Measurements from ENCODE around the gene ZNF454. TPM values are rescaled to one million over a fixed set of nuclear protein-coding genes. Genes with fewer than 3 reads are reported as not detected.

The ZNF454 gene
- total RNA-seq, 2 experiments from 2014 or later: not detected

GRCh38 chr5:178989311-178989710 is 48.3 kb downstream of the ZNF454 start:
- intact Hi-C loops (cut with micrococcal nuclease): no loop called here
- H3K9me3 Mint-ChIP-seq: peaks cover 11% of the 10 kb centered on the region
- no peak for TF ChIP-seq CTCF (IDR thresholded peaks at IDR 0.05)
- POLR2A ChIA-PET: no interaction called here
- H3K27ac Mint-ChIP-seq: no peak overlapping the region
- H3K27me3 Mint-ChIP-seq: peaks cover 16% of the 10 kb centered on the region
- CTCF ChIA-PET: no interaction called here
- H3K4me1 Mint-ChIP-seq (ENCODE audit: low read depth): no peaks in the 10 kb centered on the region
- H3K36me3 Mint-ChIP-seq (ENCODE audit: low read depth): no peaks in the 10 kb centered on the region
- no peak overlapping the region for H3K4me3 Mint-ChIP-seq
- ATAC-seq: no peak
- no peak for DNase-seq

- TF ChIP-seq CTCF (IDR thresholded peaks at IDR 0.05): no peak
- POLR2A ChIA-PET: no interaction called here
- intact Hi-C loops (cut with micrococcal nuclease): no loop called here
- Mint-ChIP-seq H3K36me3 (ENCODE audit: low read depth) (no peaks in the 10 kb centered on the region), H3K9me3 (peaks cover 11% of the 10 kb centered on the region), H3K4me1 (ENCODE audit: low read depth) (peaks cover 3% of the 10 kb centered on the region), H3K27ac (no peak overlapping the region), H3K4me3 (no peak overlapping the region), H3K27me3 (peaks cover 21% of the 10 kb centered on the region)
- ATAC-seq (no peak), DNase-seq (no peak)
- CTCF ChIA-PET: no interaction called here
Measured at GRCh38 chr5:178990491-178990890, 49.5 kb downstream of the ZNF454 start.

- Mint-ChIP-seq H3K4me1 (ENCODE audit: low read depth) (peaks cover 4% of the 10 kb centered on the region), H3K4me3 (no peak overlapping the region), H3K9me3 (peaks cover 11% of the 10 kb centered on the region), H3K36me3 (ENCODE audit: low read depth) (no peaks in the 10 kb centered on the region), H3K27me3 (peaks cover 26% of the 10 kb centered on the region), H3K27ac (no peak overlapping the region)
- POLR2A ChIA-PET: no interaction called here
- TF ChIP-seq CTCF (IDR thresholded peaks at IDR 0.05): no peak
- DNase-seq (no peak), ATAC-seq (no peak)
- intact Hi-C loops (cut with micrococcal nuclease): no loop called here
- CTCF ChIA-PET: no interaction called here
Measured at GRCh38 chr5:178991190-178992145, 50.5 kb downstream of the ZNF454 start.

- CTCF ChIA-PET: interaction anchor here (0.6 kb wide), 1 partner anchor 13 kb away, joined by 3 read pairs; no protein-coding TSS in a partner anchor
- intact Hi-C loops (cut with micrococcal nuclease): no loop called here
- DNase-seq (no peak), ATAC-seq (no peak)
- H3K27ac Mint-ChIP-seq: no peak overlapping the region
- POLR2A ChIA-PET: no interaction called here
- no peak for TF ChIP-seq CTCF (IDR thresholded peaks at IDR 0.05)
- peaks cover 30% of the 10 kb centered on the region for H3K27me3 Mint-ChIP-seq
- H3K4me3 Mint-ChIP-seq: no peak overlapping the region
- H3K4me1 Mint-ChIP-seq (ENCODE audit: low read depth): peaks cover 4% of the 10 kb centered on the region
- H3K36me3 Mint-ChIP-seq (ENCODE audit: low read depth): no peaks in the 10 kb centered on the region
- peaks cover 6% of the 10 kb centered on the region for H3K9me3 Mint-ChIP-seq
Measured at GRCh38 chr5:178992291-178992895, 51.4 kb downstream of the ZNF454 start.

- Mint-ChIP-seq H3K27ac (no peak overlapping the region), H3K9me3 (peaks cover 2% of the 10 kb centered on the region), H3K27me3 (peaks cover 30% of the 10 kb centered on the region), H3K4me3 (no peak overlapping the region), H3K4me1 (ENCODE audit: low read depth) (peaks cover 4% of the 10 kb centered on the region), H3K36me3 (ENCODE audit: low read depth) (no peaks in the 10 kb centered on the region)
- intact Hi-C loops (cut with micrococcal nuclease): no loop called here
- ChIA-PET POLR2A (no interaction called here), CTCF (interaction anchor here (0.6 kb wide), 1 partner anchor 14 kb away, joined by 3 read pairs; no protein-coding TSS in a partner anchor)
- ATAC-seq: no peak
- no peak for TF ChIP-seq CTCF (IDR thresholded peaks at IDR 0.05)
- DNase-seq: no peak
Measured at GRCh38 chr5:178993236-178993765, 52.3 kb downstream of the ZNF454 start.

All from activated CD8-positive, alpha-beta T cell treated with anti-CD3 and anti-CD28 coated beads for 36 hours (primary cell).